Amygdala (tissue), 56 donors: Measurements from ENCODE around the gene ARMH3.

Experiments used
- DNase-seq, 56 donors: peaks; one replicate each; lab custom pipeline; 2025; lab: John Stamatoyannopoulos, UW

ARMH3 gene

DNA sequence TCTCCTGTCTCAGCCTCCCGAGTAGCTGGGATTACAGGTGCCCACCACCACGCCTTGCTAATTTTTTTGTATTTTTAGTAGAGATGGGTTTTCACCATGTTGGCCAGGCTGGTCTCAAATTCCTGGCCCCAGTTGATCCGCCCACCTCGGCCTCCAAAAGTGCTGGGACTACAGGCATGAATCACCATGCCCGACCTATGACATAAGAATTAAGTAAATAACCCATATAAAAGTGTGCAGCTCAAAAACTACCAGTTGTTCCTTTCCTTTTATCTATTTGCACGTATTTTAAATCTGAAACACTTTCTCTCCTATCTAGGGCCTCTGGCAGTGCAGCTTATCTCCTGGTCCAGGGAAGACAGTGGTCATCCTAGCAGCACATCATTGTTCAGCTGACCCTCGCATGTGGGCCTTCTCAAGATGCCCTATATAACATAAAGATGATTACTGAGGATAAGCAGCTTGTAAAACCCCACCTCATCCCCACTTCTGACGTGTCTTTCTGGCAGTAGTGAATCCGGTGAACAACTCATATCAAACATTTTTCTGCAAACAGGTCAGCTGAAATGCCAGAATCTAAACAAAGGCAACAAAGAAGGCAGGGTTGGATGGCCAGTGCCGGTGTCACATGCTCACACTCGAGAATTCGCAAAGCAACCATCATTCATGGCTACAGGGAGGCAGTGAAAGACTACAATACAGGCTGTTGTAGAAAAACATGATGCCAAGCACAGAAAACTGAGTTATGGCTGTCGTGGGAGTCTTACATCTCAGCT lies 176.3 kb downstream of the ARMH3 start:
- DNase-seq: peak in 22 of 56 donors; percentile 1 to 50 (median 16)

DNA sequence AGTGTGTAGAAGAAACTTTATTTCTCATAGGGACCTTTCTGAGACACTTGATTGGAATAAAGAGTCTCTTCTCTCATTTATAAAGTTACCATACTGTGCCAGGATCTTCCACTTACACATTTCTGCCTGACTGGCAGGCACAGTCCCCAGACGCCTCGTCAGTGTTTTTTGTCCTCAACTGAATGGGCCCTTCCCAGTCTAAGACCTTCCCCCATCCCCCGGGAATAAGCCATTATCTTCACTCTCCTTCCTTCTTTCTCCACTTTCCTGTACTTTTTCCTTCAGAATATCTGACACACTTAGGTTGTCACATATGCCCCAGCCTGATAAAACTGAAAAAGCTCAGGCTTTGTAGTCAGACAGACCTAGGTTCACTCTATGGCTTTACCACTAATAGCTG lies 177.1 kb downstream of the ARMH3 start:
- DNase-seq: no peak

- no peak for DNase-seq
Measured at GRCh38 chr10:101875068-101875688, 180.8 kb downstream of the ARMH3 start.

DNA sequence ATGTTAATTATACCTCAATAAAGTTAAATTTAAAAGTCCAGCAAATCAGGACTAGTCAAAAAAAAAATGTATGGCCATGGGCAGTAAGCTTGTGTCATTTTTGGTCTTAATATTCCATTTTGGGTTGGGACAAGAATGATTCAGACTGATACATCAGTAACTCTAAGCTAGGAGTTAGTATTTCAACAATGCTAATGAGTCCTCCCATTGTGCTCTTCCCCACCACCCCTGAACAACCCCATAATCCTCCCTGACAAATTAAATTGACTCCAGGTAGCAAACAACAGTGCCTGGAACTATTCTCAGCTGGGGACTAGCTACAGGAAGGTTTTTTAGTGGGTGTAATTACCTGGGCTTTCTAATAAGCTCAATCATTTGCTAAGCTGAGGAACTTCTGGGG lies 181.7 kb downstream of the ARMH3 start:
- DNase-seq: no peak

- no peak for DNase-seq
Measured at GRCh38 chr10:101867931-101868330, 188.0 kb downstream of the ARMH3 start.

GRCh38 chr10:101859530-101859929 lies 196.4 kb downstream of the ARMH3 start:
- no peak for DNase-seq

- no peak for DNase-seq
Measured at GRCh38 chr10:101858723-101859500, 197.1 kb downstream of the ARMH3 start.

DNA sequence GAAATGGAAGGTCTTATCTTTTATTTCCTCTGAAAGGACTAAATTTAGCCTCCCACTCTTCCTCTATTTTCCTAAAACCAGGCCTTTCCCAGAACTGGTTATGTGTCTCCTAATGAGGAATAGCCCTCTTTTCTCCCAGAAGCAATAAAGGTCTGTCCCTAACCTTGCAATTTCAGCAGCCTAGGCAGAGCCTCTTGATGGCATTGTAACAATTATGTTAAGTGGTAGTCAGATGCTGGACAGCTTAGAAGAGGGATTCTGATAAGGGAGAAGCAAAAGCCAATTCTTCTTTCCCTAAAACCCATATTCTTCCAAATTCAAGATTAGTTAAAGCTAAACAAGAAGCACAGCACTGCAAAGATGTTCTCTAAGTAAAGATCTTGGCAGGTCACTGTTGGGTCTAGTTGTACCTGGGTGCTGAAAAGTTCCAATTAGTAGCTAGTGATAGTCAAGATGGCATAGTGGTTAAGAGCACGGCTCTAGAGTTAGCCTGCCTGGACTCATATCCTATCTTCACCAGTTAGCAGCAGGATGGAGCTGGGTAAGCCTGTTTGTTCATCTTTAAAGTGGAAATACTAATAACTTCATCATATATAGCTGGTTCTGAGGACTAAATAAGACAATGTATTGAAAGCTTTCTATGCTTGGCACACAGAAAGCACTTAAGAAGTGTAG lies 198.0 kb downstream of the ARMH3 start:
- no peak for DNase-seq

- DNase-seq: no peak
Measured at GRCh38 chr10:101856626-101857025, 199.3 kb downstream of the ARMH3 start.

- peak in 7 of 56 donors; percentile 7 to 28 (median 18) for DNase-seq
Measured at GRCh38 chr10:101851411-101852116, 204.4 kb downstream of the ARMH3 start.

DNA sequence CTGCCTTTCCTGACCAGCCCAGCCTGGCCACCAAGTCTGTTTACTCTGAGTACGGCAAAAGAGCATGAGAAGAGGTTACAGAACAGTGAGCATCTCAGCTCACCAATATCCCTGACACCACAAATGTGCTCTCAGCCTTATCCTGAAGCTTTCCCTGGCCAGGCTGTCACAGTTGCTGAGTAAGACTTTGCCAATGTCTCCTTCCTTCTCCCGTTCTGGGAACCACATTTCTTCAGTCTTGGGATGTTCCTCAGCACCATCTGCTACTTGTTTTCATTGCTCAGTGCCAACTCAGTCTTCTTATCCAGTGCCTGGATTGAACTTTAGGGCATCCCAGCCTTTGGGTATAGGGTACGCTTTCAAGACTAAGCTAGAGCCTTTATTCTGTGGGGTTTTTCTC lies 205.2 kb downstream of the ARMH3 start:
- no peak for DNase-seq

DNA sequence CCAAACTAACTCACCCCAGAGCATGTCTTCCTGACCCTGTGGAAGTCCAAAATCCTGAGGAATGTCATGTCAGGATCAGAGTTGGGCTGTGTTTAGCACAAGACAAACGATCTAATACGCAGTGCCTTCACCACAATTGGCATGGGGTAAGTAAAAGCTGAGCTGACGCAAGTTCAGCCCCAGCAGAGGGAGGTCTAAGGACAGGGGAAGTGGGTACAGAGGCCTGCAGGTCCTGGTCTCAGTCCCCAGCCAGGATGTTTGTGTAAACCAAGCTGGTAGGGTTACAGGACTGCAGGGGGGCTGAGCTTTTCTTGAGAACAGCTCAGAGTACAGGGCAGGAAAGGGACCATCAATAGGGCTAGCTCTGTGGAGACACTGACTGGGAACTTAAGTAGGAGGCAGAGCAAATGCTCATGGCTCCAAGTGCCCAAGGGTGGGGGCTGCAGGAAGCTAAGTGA lies 207.1 kb downstream of the ARMH3 start:
- DNase-seq: no peak

DNA sequence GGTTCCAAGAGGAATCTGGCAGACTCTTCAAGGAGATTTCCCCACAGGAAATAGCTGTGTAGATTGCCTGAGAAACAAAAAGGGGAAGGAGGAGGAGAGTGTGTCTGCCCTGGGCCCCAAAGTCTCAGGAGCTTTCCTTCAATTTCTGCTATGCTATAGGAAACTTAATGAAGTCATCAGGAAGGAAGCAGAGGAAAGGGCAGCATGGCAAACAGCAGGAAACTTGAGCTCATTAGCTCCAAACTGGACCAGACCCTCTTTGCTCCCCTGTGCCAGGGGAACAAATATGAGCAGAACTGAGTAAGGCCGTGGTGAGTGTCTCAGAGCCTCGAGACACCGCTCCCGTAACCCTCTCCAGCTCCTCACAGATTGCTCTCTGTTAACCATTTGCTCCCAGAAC lies 207.6 kb downstream of the ARMH3 start:
- no peak for DNase-seq

GRCh38 chr10:101845893-101846292 lies 210.1 kb downstream of the ARMH3 start:
- DNase-seq: peak in 2 of 56 donors; percentile 15 to 23

GRCh38 chr10:101843032-101844021 lies 212.6 kb downstream of the ARMH3 start, which contains the start of gene KCNIP2:
Gene KCNIP2, minus strand, starts transcription at chr10:101843800. Its CDS starts 232 bp downstream, at chr10:101843568.
- peak in 33 of 56 donors; percentile 13 to 67 (median 37) for DNase-seq

- DNase-seq: no peak
Measured at GRCh38 chr10:101841826-101842225, 214.1 kb downstream of the ARMH3 start.

DNA sequence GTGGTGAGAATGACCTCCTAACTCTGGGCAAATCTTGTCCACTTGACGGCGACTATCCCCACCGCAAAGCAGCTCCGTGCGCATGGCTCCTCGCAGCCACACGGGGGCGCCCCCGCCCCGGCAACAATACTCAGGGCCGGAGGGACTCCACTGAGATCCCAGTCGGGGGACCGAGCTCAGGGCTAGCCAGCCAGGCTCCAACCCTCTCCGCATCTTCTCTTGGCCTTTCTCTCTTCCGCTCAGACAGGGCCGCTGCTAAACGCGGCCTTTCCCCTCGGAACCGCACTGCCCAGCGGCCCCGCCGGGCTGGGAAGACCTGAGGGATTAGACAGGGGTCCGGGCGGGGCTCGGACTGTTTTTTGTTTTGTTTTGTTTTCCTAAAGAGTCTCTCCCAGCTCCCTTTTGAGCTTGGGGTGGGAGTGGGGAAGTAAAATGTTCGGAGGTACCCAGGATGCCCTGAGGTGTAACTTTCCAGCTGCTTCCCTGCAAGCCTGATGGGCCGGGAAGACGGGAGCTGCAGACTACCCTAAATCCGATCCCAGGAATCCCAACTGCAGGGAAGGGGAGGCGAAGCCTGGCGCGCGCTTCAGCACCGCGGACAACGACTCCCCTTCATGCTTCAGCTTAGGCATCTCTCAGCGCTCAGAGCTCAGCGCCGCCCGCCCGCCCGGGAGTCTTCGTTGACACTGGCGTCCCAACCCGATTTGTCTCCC lies 215.1 kb downstream of the ARMH3 start:
- DNase-seq: peak in 54 of 56 donors; percentile 29 to 88 (median 72)
